ENCODE results near the gene NCMAP. TPM values are rescaled to one million over a fixed set of nuclear protein-coding genes. Genes with fewer than 3 reads are reported as not detected.
"Not testable (repeated sequence)": the region's sequence is repeated elsewhere in the genome, so short reads cannot be mapped to it uniquely, and the experiment has no call there.

The NCMAP gene
- under 1 TPM in 1 of 4 donors, not detected in 3; 0.16 TPM for total RNA-seq

GRCh38 chr1:24555591-24556413 is at the start of gene NCMAP:
NCMAP (plus strand) TSS chr1:24556087; CDS start chr1:24595431, 39,344 bp downstream.
- ATAC-seq (ENCODE audit: low FRiP score) = no peak
- no peak for TF ChIP-seq CTCF (IDR thresholded peaks at IDR 0.05)
- no peak for DNase-seq (ENCODE audit: low spot score)

DNA sequence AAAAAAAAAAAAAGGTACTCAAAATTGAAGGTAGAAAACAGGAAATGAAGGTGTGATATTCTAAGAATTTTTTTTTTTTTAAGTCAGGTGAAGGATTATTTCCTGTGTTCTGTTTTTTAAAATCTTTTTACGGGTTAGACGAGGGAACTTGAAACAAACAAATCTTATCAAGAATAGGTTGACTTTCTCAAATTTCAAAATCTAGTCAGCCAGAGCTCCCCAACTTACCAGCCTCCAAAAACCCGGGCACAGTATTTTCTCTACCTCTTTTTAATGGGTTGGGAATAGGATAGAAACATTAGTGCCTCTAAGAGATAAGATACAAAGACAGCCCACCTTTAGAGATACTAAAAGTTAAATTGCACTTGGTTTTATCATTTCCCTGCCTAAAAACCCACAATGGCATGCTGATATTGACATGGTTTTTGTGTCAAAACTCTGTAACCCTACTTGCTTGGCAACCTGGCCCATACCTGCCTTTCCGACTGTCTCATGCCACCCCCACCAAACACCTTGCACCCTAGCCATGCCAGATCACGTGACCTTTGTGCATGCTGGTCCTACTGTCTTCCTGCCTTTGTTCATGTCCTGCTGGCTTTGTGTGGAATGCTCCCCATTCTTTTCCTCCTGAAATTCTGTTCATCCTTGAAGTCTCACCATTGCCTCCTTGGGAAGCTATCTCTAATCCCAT is 49.1 kb upstream of the NCMAP start:
- no peak for DNase-seq (ENCODE audit: low spot score)
- no peak for TF ChIP-seq CTCF (IDR thresholded peaks at IDR 0.05)
- no peak for ATAC-seq (ENCODE audit: low FRiP score)

GRCh38 chr1:24507405-24507804 is 48.5 kb upstream of the NCMAP start:
- no peak for TF ChIP-seq CTCF (IDR thresholded peaks at IDR 0.05)
- DNase-seq (ENCODE audit: low spot score) (no peak), ATAC-seq (ENCODE audit: low FRiP score) (no peak)

DNA sequence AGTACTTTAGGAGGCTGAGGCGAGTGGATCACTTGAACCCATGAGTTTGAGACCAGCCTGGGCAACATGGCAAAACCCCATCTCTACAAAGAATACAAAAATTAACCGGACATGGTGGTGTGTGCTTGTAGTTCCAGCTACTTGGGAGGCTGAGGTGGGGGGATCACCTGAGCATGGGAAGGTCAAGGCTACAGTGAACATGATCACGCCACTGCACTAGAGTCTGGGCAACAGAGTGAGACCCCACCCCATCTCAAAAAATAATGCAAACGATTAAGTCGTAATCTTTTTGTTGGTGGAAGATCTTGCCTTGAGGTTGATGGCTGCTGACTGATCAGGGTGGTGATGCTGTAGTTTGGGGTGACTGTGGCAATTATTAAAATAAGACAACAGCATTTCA is 47.0 kb upstream of the NCMAP start:
- DNase-seq (ENCODE audit: low spot score) = no peak
- TF ChIP-seq CTCF (IDR thresholded peaks at IDR 0.05) = no peak
- ATAC-seq (ENCODE audit: low FRiP score) = no peak

GRCh38 chr1:24513706-24514105 is 42.2 kb upstream of the NCMAP start:
- no peak for ATAC-seq (ENCODE audit: low FRiP score)
- no peak for TF ChIP-seq CTCF (IDR thresholded peaks at IDR 0.05)

DNA sequence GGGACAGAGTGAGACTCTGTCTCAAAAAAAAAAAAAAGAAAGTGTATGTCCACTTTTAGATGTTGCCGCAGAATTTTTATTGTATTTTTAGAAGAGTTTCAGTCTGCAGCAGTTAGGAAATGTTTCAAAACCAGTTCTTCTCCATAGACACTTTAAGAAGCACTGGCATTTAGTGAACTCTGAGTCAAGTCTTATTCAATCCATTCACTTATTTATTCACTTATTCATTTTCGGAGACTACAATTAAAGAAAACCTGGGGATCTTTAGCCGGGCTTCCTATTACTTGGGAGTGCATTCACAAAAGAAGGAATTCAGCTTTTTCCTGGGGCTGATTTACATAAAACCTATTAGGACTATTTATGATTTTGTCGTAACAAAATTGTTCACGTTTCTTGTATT is 40.9 kb upstream of the NCMAP start:
- TF ChIP-seq CTCF (IDR thresholded peaks at IDR 0.05) = no peak
- ATAC-seq (ENCODE audit: low FRiP score) = no peak
- no peak for DNase-seq (ENCODE audit: low spot score)

More at GRCh38 chr1:24513706-24514105, 42.2 kb upstream of the NCMAP start:
- no peak for DNase-seq (ENCODE audit: low spot score)

- not testable (repeated sequence) for DNase-seq (ENCODE audit: low spot score)
These were observed 40.1 kb upstream of the NCMAP start for GRCh38 chr1:24515671-24516209.

More at GRCh38 chr1:24515671-24516209, 40.1 kb upstream of the NCMAP start:
- not testable (repeated sequence) for ATAC-seq (ENCODE audit: low FRiP score)
